Transverse colon (tissue), 3 donors: ENCODE measurements around the gene BMPR1B.

ENCODE experiments used
- CTCF ChIP-seq, 5 experiments: fragments of 200-600 bp in 3 of 5; fragments of 450-650 bp in 2 of 5; sonication (generic) in 3 of 5; IDR thresholded peaks; 1 replicate in 2 of 5; 2 replicates in 3 of 5; pipeline ENCODE4 v1.5.1; 2016 to 2017; ENCODE audit warnings: antibody characterized with exemption in 5 of 5, inconsistent platforms in 3 of 5, mild to moderate bottlenecking in 2 of 5, moderate library complexity in 1 of 5
- POLR2A ChIP-seq: fragments of 450-650 bp; IDR thresholded peaks from one replicate; pipeline ENCODE4 v1.6.1; 2016; ENCODE audit warnings: antibody characterized with exemption, mild to moderate bottlenecking, moderate library complexity

DNA sequence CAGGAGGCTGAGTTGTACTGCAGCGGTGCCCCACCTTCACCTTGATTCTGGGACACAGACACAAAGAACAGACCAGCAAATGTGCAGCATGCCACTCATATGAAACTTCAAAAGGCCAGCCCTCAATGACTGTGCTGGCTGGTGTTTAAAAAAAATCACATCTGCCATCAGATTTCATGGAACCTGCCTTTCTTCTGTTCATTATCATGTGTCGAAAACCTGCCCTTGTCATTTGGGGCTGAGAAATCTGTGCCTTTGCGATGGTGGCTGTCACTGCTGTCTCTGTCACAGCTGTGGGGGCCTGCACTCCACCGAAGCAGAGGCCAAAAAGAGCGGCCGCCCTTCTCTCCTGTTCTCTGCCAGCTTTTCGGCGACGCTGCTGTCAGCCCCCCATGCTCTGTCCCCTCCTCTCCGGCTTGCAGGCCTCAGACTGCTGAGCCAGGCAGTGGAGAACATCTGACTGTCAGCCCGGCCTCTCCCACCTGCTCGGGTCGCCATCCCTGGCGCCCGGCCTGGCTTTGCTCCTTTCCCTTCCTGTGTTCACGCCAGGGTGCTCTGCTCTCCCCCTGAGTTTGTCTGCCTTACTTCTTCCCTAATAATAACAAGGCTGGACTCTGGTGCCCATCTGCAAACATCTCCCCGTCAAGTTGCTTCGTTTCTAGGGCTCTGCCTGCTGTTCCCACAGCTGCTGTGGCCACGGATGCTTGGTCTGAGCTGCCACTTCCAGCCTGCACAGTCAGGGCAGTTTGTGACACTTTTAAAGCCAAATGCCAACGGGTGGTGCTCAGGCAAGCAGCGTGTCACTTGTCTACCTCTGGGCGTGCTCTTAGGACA, 435.9 kb downstream of the BMPR1B start:
- no peak for TF ChIP-seq POLR2A
- no peak for TF ChIP-seq CTCF (IDR thresholded peaks at IDR 0.05)
